COLO829 (cell line): ENCODE results near the gene DOCK11.
"Not testable (repeated sequence)": the region's sequence is repeated elsewhere in the genome, so short reads cannot be mapped to it uniquely, and the experiment has no call there.

Experiments used
- DNase-seq: peaks from one replicate; pipeline ENCODE4 v3.0.0; 2012; ENCODE audit warnings: low spot score

The DOCK11 gene

GRCh38 chrX:118570209-118570608, 74.6 kb downstream of the DOCK11 start:
- no peak for DNase-seq

DNA sequence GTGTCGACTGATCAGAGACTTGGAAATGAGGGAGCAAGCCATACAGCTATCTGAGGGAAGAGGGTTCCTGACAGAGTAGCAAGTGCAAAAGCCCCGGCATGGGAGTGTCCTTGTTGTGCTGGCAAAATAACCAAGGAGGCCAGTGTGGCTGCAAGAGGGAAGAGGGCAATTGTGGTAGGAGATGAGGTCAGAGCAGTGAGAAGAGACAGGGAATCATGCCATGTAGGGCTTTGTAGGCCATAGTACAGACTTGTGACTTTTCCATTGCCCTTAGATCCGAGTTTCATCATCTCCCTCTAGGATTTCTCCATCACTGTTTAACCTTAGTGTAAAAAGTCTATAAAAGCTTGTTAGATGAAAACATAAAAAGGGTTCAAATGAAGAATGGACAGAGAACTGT, 76.2 kb downstream of the DOCK11 start:
- DNase-seq: no peak

- DNase-seq: no peak
Observed at GRCh38 chrX:118574666-118575065, 79.1 kb downstream of the DOCK11 start.

GRCh38 chrX:118577041-118577440, 81.4 kb downstream of the DOCK11 start:
- no peak for DNase-seq

DNA sequence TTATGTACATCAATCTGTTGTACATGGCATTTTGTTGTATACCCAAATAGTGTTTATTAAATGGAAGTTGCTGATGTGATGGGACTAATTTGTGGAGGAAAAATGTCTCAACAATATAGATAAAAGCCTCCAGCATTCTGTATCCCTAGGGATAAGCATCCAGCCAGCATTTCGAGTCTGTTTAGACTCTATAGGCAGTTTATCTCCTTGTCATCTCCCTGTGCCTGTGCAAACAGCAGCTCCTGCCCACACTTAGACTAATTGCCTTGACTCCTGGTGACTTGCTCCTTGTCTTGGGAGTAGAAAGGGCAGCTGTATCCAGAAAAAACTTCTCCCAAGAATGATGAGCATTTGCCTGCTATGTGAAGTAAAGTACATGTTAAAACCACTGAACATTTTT, 83.8 kb downstream of the DOCK11 start:
- DNase-seq: no peak

GRCh38 chrX:118582926-118583325, 87.3 kb downstream of the DOCK11 start:
- not testable (repeated sequence) for DNase-seq

DNA sequence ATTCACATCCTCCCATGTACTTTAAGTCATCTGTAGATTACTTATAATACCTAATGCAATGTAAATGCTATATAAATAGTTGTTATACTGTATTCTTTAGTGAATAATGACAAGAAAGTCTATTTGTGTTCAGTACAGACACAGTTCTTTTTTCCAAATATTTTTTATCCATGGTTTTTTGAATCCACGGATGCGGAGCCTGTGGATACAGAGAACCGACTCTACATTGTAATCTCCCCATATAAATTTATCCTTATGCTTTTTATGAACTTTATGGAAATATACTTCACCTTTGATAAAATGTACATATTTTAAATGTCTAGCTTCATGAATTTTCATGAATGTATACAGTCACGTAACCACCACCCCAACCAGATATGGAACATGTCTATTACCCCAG, 88.2 kb downstream of the DOCK11 start:
- no peak for DNase-seq

DNA sequence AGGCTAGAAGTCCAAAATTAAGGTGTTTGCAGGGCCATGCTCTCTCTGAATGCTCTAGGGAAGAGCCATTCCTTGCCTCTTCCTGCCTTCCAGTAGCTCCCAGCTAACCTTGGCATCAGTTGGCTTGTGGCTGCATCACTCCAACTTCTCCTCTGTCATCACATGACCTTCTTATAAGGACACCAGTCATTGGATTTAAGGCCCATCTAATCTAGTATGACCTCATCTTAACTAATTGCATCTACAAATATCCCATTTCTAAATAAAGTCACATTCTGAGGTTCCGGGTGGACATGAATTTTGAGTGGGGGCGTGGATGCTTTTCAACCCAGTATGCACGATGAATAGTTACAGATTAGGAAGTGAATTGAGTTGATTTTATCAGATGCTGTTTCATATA, 89.7 kb downstream of the DOCK11 start:
- no peak for DNase-seq

DNA sequence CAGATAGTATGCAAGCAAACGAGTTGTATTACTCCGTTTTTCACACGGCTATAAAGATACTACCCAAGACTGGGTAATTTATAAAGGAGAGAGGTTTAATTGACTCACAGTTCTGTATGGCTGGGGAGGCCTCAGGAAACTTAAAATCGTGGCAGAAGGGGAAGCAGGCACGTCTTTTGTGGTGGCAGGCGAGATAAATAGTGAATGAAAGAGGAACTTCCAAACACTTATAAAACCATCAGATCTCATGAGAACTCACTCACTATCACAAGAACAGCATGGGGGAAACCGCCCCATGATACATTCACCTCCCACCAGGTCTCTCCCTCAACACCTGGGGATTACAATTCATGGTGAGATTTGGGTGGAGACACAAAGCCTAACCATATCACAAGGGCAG, 90.6 kb downstream of the DOCK11 start:
- DNase-seq: not testable (repeated sequence)

- no peak for DNase-seq
Observed at GRCh38 chrX:118588715-118589114, 93.1 kb downstream of the DOCK11 start.

DNA sequence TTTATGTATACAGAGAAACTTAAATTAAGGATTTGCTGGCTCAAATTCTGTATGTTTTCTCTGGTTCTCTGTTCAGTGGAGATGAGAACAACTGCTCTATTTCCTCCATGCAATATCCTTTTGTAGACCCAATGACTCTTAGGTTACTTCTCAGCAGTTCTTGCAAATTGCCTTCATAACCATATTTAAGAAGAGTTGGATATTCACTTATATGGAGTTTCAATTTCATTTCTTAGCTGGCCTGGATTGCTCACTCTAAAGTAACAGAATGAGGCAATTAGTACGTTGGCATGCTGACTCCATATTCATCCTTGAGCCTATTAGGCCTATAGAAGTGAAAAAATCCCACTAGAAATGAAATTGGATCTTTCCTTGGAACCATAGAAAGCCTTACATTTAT, 93.6 kb downstream of the DOCK11 start:
- no peak for DNase-seq

GRCh38 chrX:118593407-118593806, 97.8 kb downstream of the DOCK11 start:
- no peak for DNase-seq

GRCh38 chrX:118594697-118595420, 99.2 kb downstream of the DOCK11 start:
- DNase-seq: no peak

DNA sequence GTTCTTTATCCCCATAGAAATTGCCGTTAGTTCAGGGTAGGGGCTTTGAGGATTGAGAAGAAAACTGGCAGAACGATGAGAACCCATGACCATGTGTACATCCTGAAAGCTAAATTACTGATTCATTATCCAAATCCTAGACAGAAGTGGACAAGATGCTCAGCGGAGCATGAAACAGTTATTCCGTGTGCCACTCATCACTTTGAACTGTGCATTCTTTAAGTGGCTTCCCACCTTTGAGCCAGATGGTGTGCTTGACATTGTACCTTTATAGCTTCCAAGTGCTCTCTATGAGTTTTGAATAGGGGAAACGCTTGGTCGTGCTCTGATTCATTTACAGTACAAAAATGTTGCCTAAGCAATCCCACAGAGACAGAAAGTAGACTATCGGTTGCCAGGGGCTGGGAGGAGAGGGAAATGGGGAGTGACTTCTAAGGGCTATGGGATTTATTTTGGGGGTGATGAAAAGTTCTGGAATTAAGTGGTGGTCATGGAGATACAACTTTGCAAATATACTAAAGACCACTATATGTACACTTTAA, 100.0 kb downstream of the DOCK11 start:
- no peak for DNase-seq

DNA sequence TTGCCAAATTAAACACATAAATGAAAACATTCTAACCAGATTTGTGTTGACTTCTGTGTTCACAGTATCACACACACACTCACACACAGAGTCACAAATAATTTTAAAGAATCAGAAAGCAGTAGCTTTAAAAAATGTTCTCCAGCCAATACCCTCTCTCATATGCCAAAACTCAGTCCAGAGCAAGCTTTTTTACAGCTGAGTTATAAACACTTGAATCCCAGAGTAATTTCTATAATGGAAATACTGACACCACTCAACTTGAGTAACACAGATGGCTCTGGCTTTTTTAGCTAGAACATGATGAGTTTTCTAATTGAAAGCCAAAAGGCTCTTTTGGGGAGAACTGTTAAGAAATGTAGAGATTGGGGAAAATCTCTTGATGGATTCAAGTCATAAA, 100.8 kb downstream of the DOCK11 start:
- DNase-seq: no peak

- DNase-seq: peak; percentile 51
Observed at GRCh38 chrX:118603981-118604380, 108.4 kb downstream of the DOCK11 start.

DNA sequence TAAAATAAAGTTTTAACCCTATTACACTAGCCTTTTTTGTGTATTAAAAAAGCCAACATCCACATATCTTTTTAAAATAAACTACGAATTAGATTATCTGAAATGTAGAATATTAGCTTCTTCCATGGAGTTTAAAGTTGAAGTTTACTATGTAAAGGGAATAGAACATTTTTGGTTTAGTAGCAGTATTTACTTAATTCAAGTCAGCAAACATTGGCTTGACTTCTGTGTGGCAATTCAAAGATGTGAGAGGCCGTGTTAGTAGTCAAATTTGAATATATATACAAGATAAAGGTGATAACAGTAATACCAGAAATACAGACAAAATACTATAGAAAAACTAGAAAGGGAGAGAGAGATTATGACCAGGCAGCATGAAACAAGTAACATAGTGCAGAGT, 116.7 kb downstream of the DOCK11 start:
- no peak for DNase-seq

GRCh38 chrX:118614150-118614549, 118.5 kb downstream of the DOCK11 start:
- no peak for DNase-seq

DNA sequence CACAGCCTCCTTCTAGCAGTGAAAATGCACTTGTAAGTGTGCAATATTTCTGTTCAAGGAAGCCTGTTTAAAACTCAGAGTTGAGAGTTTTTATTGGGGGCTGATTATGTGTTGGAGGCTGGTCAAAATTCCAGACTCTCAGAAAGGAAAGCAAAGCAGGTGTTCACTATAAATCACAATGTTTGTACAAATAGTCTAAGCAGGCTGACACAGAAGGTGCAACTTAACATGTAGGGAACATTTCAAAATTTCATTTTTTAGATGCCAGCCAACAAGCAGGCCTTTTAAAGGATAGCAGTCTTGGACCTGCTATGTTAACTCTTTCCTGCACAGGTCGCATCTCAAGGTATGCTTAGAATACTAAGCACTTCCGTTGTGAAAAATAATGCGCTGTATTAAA, 119.5 kb downstream of the DOCK11 start:
- DNase-seq: no peak

GRCh38 chrX:118621081-118621759, 125.6 kb downstream of the DOCK11 start:
- DNase-seq: peak; percentile 34

GRCh38 chrX:118623062-118623461, 127.4 kb downstream of the DOCK11 start:
- no peak for DNase-seq

DNA sequence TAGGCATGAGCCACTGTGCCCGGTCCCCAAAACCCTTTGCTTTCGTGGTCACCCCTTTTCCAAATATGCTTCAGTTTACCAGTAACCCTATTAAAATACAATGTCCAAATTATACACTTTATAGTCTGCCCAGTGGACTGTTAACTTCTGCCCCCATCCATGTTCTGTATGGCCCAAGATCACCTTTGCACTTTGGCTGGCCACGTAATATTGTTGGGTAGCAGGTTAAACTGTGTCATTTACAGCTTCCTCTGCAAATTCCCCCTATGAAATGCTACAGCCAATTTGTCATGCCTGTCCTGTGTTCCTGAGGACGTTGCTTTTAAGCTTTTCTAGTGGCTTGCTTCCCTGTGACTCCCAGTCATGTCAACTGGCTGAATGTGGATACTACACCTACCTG, 130.7 kb downstream of the DOCK11 start:
- DNase-seq: no peak

DNA sequence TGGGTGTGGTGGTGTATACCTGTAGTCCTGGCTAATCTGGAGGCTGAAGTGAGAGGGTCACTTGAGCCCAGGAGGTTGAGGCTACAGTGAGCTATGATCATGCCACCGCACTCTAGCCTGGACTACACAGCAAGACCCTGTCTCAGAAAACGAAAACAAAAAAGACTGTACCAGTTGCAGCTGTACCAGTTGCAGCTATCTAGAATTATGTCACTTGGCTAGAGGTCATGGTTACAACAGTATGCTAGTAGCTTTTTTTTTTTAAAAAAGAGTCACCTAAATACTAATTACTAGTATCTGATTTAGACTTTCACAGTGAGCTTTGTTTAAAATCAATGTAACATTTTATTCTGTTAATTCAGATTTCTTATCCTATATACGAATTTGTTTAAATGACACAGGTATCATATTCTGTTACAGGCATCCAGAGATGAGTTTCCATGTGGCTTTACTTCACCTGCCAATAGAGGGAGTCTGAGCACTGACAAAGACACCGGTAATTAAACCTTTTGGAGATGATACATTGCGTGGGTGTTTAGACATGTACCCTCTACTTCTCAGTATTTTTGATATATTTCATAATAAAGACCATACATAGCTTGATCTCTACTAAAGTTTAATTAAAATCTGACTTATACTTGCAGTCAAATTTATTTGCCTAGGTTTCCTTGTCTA, 131.6 kb downstream of the DOCK11 start:
- peak; percentile 12 for DNase-seq
